ENCODE data around the gene SACM1L. TPM values are rescaled to one million over a fixed set of nuclear protein-coding genes. Genes with fewer than 3 reads are reported as not detected.

SACM1L gene
- total and polyA plus RNA-seq, 2 of the 4 experiments (the other 2 are of a cell fraction) = 19.0 to 40.9 TPM

DNA sequence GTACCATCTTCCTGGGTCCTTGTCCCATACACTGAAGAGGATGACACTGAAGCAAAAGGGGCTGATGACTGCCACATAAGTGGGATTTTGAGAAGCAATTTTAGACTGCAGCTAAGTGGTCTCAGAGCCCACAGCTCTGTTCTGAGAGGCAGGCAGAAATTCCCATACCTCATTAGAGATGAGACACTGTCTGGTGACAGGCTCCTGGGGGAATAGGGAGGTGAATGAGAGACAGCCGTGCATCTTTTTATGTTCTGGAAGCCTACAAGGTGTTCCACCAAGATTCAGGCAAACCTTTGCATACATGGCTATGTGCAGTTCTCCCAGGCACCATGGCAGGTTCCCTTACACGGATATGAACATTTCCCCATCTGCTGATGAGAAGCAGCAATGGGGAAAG lies 47.4 kb upstream of the SACM1L start:
- Histone ChIP-seq H4K20me1 (ENCODE audit: insufficient read depth, low read length) (peaks cover 35% of the 10 kb centered on the region), H2BK120ac (ENCODE audit: low read depth, low read length) (peak overlapping the region; percentile 16; the same call in 1 of the 2 replicates), H3K4ac (ENCODE audit: low read depth, low read length) (peak overlapping the region; percentile 38), H3K9ac (ENCODE audit: low read depth, low read length) (no peak overlapping the region), H3K4me3 (ENCODE audit: insufficient read depth, low read depth, low read length) (no peak overlapping the region), H3K4me1 (ENCODE audit: control insufficient read depth, insufficient read depth, low read length) (peaks cover 50% of the 10 kb centered on the region), H3K36me3 (ENCODE audit: control insufficient read depth, insufficient read depth, low read length) (peaks cover 17% of the 10 kb centered on the region), H3K56ac (ENCODE audit: extremely low read depth, insufficient read depth, low read length) (no peak overlapping the region), H3K4me2 (ENCODE audit: low read depth, low read length) (no peak overlapping the region), H4K8ac (ENCODE audit: low read depth in 2 of 2, low read length in 2 of 2) (peak overlapping the region in 1 of 2 experiments; percentile 49; a peak in 2 of 4 replicates), H2AFZ (replicated peaks; ENCODE audit: low read length, poor library complexity) (no peak overlapping the region), H3K23ac (ENCODE audit: low read depth, low read length) (peak overlapping the region; percentile 54), H3K18ac (ENCODE audit: low read depth, low read length) (peak overlapping the region; percentile 70), H3K79me1 (ENCODE audit: low read depth in 1 of 2, low read length in 2 of 2) (peaks cover 42 to 89% of the 10 kb centered on the region in 2 experiments), H4K91ac (ENCODE audit: insufficient read depth, low read depth, low read length) (peak overlapping the region; percentile 44), H2BK20ac (ENCODE audit: low read depth, low read length) (0 out of 2 replicates have a peak overlapping the region, but pooled peaks have one; percentile 6), H3K27ac (ENCODE audit: insufficient read depth, low read length) (peak overlapping the region; percentile 51; the same call in 1 of the 2 replicates), H2BK15ac (ENCODE audit: low read depth, low read length) (peak overlapping the region; percentile 44; the same call in 2 of the 3 replicates), H3K9me3 (ENCODE audit: control insufficient read depth, insufficient read depth, low read length) (no peaks in the 10 kb centered on the region), H2AK9ac (replicated peaks; ENCODE audit: low read depth, low read length, poor library complexity) (no peak overlapping the region), H3K9me1 (ENCODE audit: insufficient read depth, low read length) (peaks cover 38% of the 10 kb centered on the region), H2AK5ac (ENCODE audit: low read depth, low read length) (peak overlapping the region; percentile 87; the same call in 1 of the 2 replicates), H3K27me3 (ENCODE audit: control insufficient read depth, insufficient read depth, low read length) (no peaks in the 10 kb centered on the region), H3K14ac (replicated peaks; ENCODE audit: low read depth, low read length) (peak overlapping the region; percentile 38), H4K5ac (ENCODE audit: low read depth, low read length) (peak overlapping the region; percentile 42), H2BK5ac (ENCODE audit: low read depth, low read length, poor library complexity, severe bottlenecking) (peak overlapping the region; percentile 35)
- dilution Hi-C loops (cut with HindIII; ENCODE audit: low sequenced_read_pairs, unreplicated experiment) (no loop called here), in situ Hi-C loops (cut with MboI; ENCODE audit: low sequenced_read_pairs) (no loop called here), intact Hi-C loops (cut with micrococcal nuclease) (no loop called here)
- no peak for ATAC-seq (ENCODE audit: low read depth)
- ChIA-PET POLR2A (ENCODE audit: unreplicated experiment) (no interaction called here), CTCF (interaction anchor here (0.6 kb wide), 1 partner anchor 603 kb away, joined by 6 read pairs; no protein-coding TSS in a partner anchor)
- no peak for TF ChIP-seq CEBPB (IDR thresholded peaks at IDR 0.05; ENCODE audit: low read depth, low read length)
- no peak for TF ChIP-seq RFX5 (IDR thresholded peaks at IDR 0.05; ENCODE audit: low read depth, low read length)
- no peak for TF ChIP-seq BHLHE40 (IDR thresholded peaks at IDR 0.05; ENCODE audit: low read depth, low read length)
- TF ChIP-seq MAFK (IDR thresholded peaks at IDR 0.05; ENCODE audit: low read depth, low read length) = no peak
- no peak for TF ChIP-seq RAD21 (IDR thresholded peaks at IDR 0.05; ENCODE audit: low read length)
- TF ChIP-seq ELK1 (IDR thresholded peaks at IDR 0.05; ENCODE audit: borderline replicate concordance, low read depth, low read length) = no peak
- TF ChIP-seq MXI1 (IDR thresholded peaks at IDR 0.05; ENCODE audit: borderline replicate concordance, low read depth, low read length) = no peak
- WGBS, 2 experiments (ENCODE audit: extremely low coverage in 2 of 2, insufficient read length in 1 of 2) = no CpG with 5 or more reads among the region's 2 CpGs
- no peak for DNase-seq
- BruUV-seq (replicated peaks) = no TSS peak

Measured in IMR-90 (cell line).